IMR-90 (cell line): Measurements from ENCODE around the gene PRKAG2. TPM values are rescaled to one million over a fixed set of nuclear protein-coding genes. Genes with fewer than 3 reads are reported as not detected.

Experiments
- ATAC-seq: fragments of 200-7000 bp; cut with Tn5 transposase; 2 replicates; pipeline ENCODE4 v1.9.1; 2020; ENCODE audit warnings: low read depth, mild to moderate bottlenecking, moderate library complexity
- BruUV-seq: library from RNA; stranded (reverse); fragments of 400-500 nt; replicated peaks from 2 replicates; lab custom pipeline; 2021; lab: Mats Ljungman, UMichigan
- CTCF ChIA-PET: fragments of 300-600 bp; formaldehyde crosslinking; extraction: SDS; loops from one replicate; lab custom pipeline; 2021; ENCODE audit warnings: antibody characterized with exemption; lab: Yijun Ruan, JAX
- POLR2A ChIA-PET: fragments of 300-600 bp; sonication (Branson Sonifier 250); formaldehyde crosslinking; loops from one replicate; lab custom pipeline; 2022; ENCODE audit warnings: antibody characterized with exemption; ENCODE audit not compliant: unreplicated experiment; lab: Charles Lee
- DNase-seq: peaks from one replicate; pipeline ENCODE4 v3.0.0; 2013
- H2AFZ ChIP-seq: replicated peaks from 2 replicates; pipeline ENCODE3; 2013; ENCODE audit warnings: low read length, mild to moderate bottlenecking; ENCODE audit not compliant: poor library complexity
- H2AK5ac ChIP-seq: 2 replicates; pipeline ENCODE4 v1.6.1; 2013; ENCODE audit warnings: low read depth, low read length, inconsistent platforms
- H2AK9ac ChIP-seq: replicated peaks from 2 replicates; pipeline ENCODE3; 2013; ENCODE audit warnings: mild to moderate bottlenecking, low read depth, low read length, moderate library complexity; ENCODE audit not compliant: poor library complexity
- H2BK120ac ChIP-seq: 2 replicates; pipeline ENCODE4 v1.6.1; 2013; ENCODE audit warnings: low read depth, low read length, inconsistent platforms
- H2BK15ac ChIP-seq: 3 replicates; pipeline ENCODE4 v1.6.1; 2013; ENCODE audit warnings: low read depth, low read length, inconsistent platforms
- H2BK20ac ChIP-seq: 2 replicates; pipeline ENCODE4 v1.6.1; 2013; ENCODE audit warnings: low read depth, mild to moderate bottlenecking, inconsistent platforms, low read length, moderate library complexity
- H2BK5ac ChIP-seq: 2 replicates; pipeline ENCODE4 v1.6.1; 2013; ENCODE audit warnings: mild to moderate bottlenecking, low read depth, low read length, inconsistent platforms; ENCODE audit not compliant: poor library complexity, severe bottlenecking
- H3K14ac ChIP-seq: replicated peaks from 2 replicates; pipeline ENCODE4 v1.6.1; 2013; ENCODE audit warnings: low read depth, low read length, inconsistent platforms
- H3K18ac ChIP-seq: 2 replicates; pipeline ENCODE4 v1.6.1; 2013; ENCODE audit warnings: low read depth, low read length, control low read depth
- H3K23ac ChIP-seq: 2 replicates; pipeline ENCODE4 v1.6.1; 2013; ENCODE audit warnings: low read depth, low read length, inconsistent platforms
- H3K27ac ChIP-seq: 2 replicates; pipeline ENCODE4 v1.5.1; 2013; ENCODE audit warnings: mild to moderate bottlenecking, control low read depth, low read length; ENCODE audit not compliant: insufficient read depth
- H3K27me3 ChIP-seq: 2 replicates; pipeline ENCODE4 v1.6.1; 2013; ENCODE audit warnings: low read length; ENCODE audit not compliant: control insufficient read depth, insufficient read depth
- H3K36me3 ChIP-seq: 2 replicates; pipeline ENCODE4 v1.6.1; 2013; ENCODE audit warnings: low read length, mixed read lengths; ENCODE audit not compliant: control insufficient read depth, insufficient read depth
- H3K4ac ChIP-seq: 2 replicates; pipeline ENCODE4 v1.6.1; 2013; ENCODE audit warnings: low read depth, low read length, inconsistent platforms
- H3K4me1 ChIP-seq: 2 replicates; pipeline ENCODE4 v1.6.1; 2013; ENCODE audit warnings: low read length, mixed read lengths; ENCODE audit not compliant: control insufficient read depth, insufficient read depth
- H3K4me2 ChIP-seq: 2 replicates; pipeline ENCODE4 v1.6.1; 2013; ENCODE audit warnings: low read depth, mild to moderate bottlenecking, control low read depth, low read length, moderate library complexity
- H3K4me3 ChIP-seq: 2 replicates; pipeline ENCODE4 v1.5.1; 2013; ENCODE audit warnings: low read depth, mild to moderate bottlenecking, control low read depth, low read length, moderate library complexity; ENCODE audit not compliant: insufficient read depth
- H3K56ac ChIP-seq: 2 replicates; pipeline ENCODE4 v1.6.1; 2013; ENCODE audit warnings: low read length, inconsistent platforms; ENCODE audit not compliant: insufficient read depth; ENCODE audit errors: extremely low read depth
- H3K79me1 ChIP-seq, 2 experiments: 2 replicates each; pipeline ENCODE4 v1.6.1; 2013; ENCODE audit warnings: low read length in 2 of 2, inconsistent platforms in 1 of 2, low read depth in 1 of 2
- H3K9ac ChIP-seq: 2 replicates; pipeline ENCODE4 v1.6.1; 2013; ENCODE audit warnings: low read depth, low read length, control low read depth
- H3K9me1 ChIP-seq: 2 replicates; pipeline ENCODE4 v1.6.1; 2013; ENCODE audit warnings: low read length, inconsistent platforms; ENCODE audit not compliant: insufficient read depth
- H3K9me3 ChIP-seq: 2 replicates; pipeline ENCODE4 v1.6.1; 2013; ENCODE audit warnings: low read length; ENCODE audit not compliant: control insufficient read depth, insufficient read depth
- H4K20me1 ChIP-seq: 2 replicates; pipeline ENCODE4 v1.6.1; 2013; ENCODE audit warnings: low read length, inconsistent platforms; ENCODE audit not compliant: insufficient read depth
- H4K5ac ChIP-seq: 2 replicates; pipeline ENCODE4 v1.6.1; 2013; ENCODE audit warnings: mild to moderate bottlenecking, low read depth, low read length, control low read depth
- H4K8ac ChIP-seq, 2 experiments: 2 replicates each; pipeline ENCODE4 v1.6.1; 2013; ENCODE audit warnings: low read depth in 2 of 2, low read length in 2 of 2, control low read depth in 1 of 2, inconsistent platforms in 1 of 2
- H4K91ac ChIP-seq: 2 replicates; pipeline ENCODE4 v1.6.1; 2013; ENCODE audit warnings: low read depth, low read length, inconsistent platforms; ENCODE audit not compliant: insufficient read depth
- NFE2L2 ChIP-seq: fragments of 150-350 bp; IDR thresholded peaks from 2 replicates; pipeline ENCODE4 v1.6.1; 2016; ENCODE audit warnings: low read depth, mild to moderate bottlenecking, low read length
- WGBS, 2 experiments: methylation state at CpG; one replicate each; pipeline versions ENCODE4 v1.1.5 to v1.1.7; 2013; ENCODE audit warnings: missing lambda C conversion rate in 2 of 2; ENCODE audit not compliant: insufficient read length in 1 of 2; ENCODE audit errors: extremely low coverage in 2 of 2; 5-methylcytosine and 5-hydroxymethylcytosine counted together
- dilution Hi-C: fragments of 300-500 bp; cut with HindIII; formaldehyde crosslinking; loops from one replicate; pipeline ENCODE4 v1.14.3; 2018; ENCODE audit warnings: low sequenced_read_pairs; ENCODE audit not compliant: unreplicated experiment
- in situ Hi-C: fragments of 300-500 bp; cut with MboI; formaldehyde crosslinking; loops from 3 replicates; pipeline ENCODE4 v1.14.3; 2019; ENCODE audit warnings: low sequenced_read_pairs, inconsistent platforms, mixed read lengths
- intact Hi-C: fragments of 100-400 bp; cut with micrococcal nuclease; formaldehyde crosslinking; loops from 2 replicates; pipeline ENCODE4 v1.10.0; 2022
- polyA plus RNA-seq, 3 experiments: library from polyadenylated mRNA; depleted of rRNA; stranded (reverse); fragments of >200 nt; gene quantifications; 2 replicates each; pipeline ENCODE4 v1.2.3, GENCODE V29; 2012; ENCODE audit warnings: low replicate concordance in 1 of 3
- total RNA-seq: library from RNA; depleted of rRNA; stranded (reverse); fragments of >200 nt; gene quantifications from 2 replicates; pipeline ENCODE4 v1.2.3, GENCODE V29; 2012

The PRKAG2 gene
- total and polyA plus RNA-seq, 2 of the 4 experiments (the other 2 are of a cell fraction): 15.4 to 21.6 TPM

GRCh38 chr7:151719031-151719896 lies 157.7 kb downstream of the PRKAG2 start:
- no peak overlapping the region for H3K56ac ChIP-seq
- H2BK5ac ChIP-seq: no peak overlapping the region
- no peak overlapping the region for H4K8ac ChIP-seq
- H3K18ac ChIP-seq: no peak overlapping the region
- no peak overlapping the region for H3K4me3 ChIP-seq
- H3K9ac ChIP-seq: no peak overlapping the region
- 95% methylated on average over 9 of the region's 24 CpGs; no CpG with 5 or more reads in 1 of the 2 experiments for WGBS, 2 experiments
- no peaks in the 10 kb centered on the region for H3K79me1 ChIP-seq
- H3K4me2 ChIP-seq: no peak overlapping the region
- no peak overlapping the region for H4K5ac ChIP-seq
- DNase-seq (no peak), ATAC-seq (no peak)
- no peak for TF ChIP-seq NFE2L2
- H3K14ac ChIP-seq: no peak overlapping the region
- H3K27ac ChIP-seq: no peak overlapping the region
- no peak overlapping the region for H2BK120ac ChIP-seq
- H3K36me3 ChIP-seq: no peaks in the 10 kb centered on the region
- dilution Hi-C loops (no loop called here), in situ Hi-C loops (no loop called here), intact Hi-C loops (no loop called here)
- H2AK9ac ChIP-seq: no peak overlapping the region
- BruUV-seq: no TSS peak
- H2AK5ac ChIP-seq: no peak overlapping the region
- no peak overlapping the region; the same call in 1 of the 2 replicates for H3K4ac ChIP-seq
- H4K91ac ChIP-seq: no peak overlapping the region
- H3K9me3 ChIP-seq: peaks cover 5% of the 10 kb centered on the region; the same call in 1 of the 2 replicates
- no peak overlapping the region for H3K23ac ChIP-seq
- POLR2A ChIA-PET: no interaction called here
- H2BK20ac ChIP-seq: no peak overlapping the region
- H3K9me1 ChIP-seq: no peaks in the 10 kb centered on the region
- H2BK15ac ChIP-seq: no peak overlapping the region
- no peaks in the 10 kb centered on the region for H3K27me3 ChIP-seq
- H4K20me1 ChIP-seq: no peaks in the 10 kb centered on the region
- H3K4me1 ChIP-seq: no peaks in the 10 kb centered on the region
- H2AFZ ChIP-seq: no peak overlapping the region
- CTCF ChIA-PET: no interaction called here
